WTC11 (cell line): Measurements from ENCODE around the gene FAM193A. TPM values are rescaled to one million over a fixed set of nuclear protein-coding genes. Genes with fewer than 3 reads are reported as not detected.
"Not testable (repeated sequence)": the region's sequence is repeated elsewhere in the genome, so short reads cannot be mapped to it uniquely, and the experiment has no call there.

Experiments used
- ATAC-seq: fragments of 200-7000 bp; cut with Tn5 transposase; 2 replicates; pipeline ENCODE4 v1.10.0; 2021; ENCODE audit warnings: mild to moderate bottlenecking, moderate library complexity
- CTCF ChIA-PET: fragments of 300-600 bp; sonication (Branson Sonifier 250); formaldehyde crosslinking; loops from one replicate; lab custom pipeline; 2021; ENCODE audit warnings: antibody characterized with exemption; lab: Charles Lee
- POLR2A ChIA-PET: fragments of 350-600 bp; sonication (Branson Sonifier 250); formaldehyde crosslinking; loops from one replicate; lab custom pipeline; 2021; ENCODE audit warnings: antibody characterized with exemption; lab: Charles Lee
- DNase-seq: peaks from one replicate; pipeline ENCODE4 v3.0.0; 2021; ENCODE audit warnings: low spot score
- H3K27ac Mint-ChIP-seq: 2 replicates; pipeline ENCODE4 v1.8.0; 2021; ENCODE audit warnings: mixed read lengths
- H3K27me3 Mint-ChIP-seq: 2 replicates; pipeline ENCODE4 v1.8.0; 2021; ENCODE audit warnings: low read depth, mild to moderate bottlenecking, moderate library complexity, mixed read lengths
- H3K36me3 Mint-ChIP-seq: 2 replicates; pipeline ENCODE4 v1.8.0; 2021; ENCODE audit warnings: mixed read lengths
- H3K4me1 Mint-ChIP-seq: 2 replicates; pipeline ENCODE4 v1.8.0; 2022; ENCODE audit warnings: mixed read lengths
- H3K4me3 Mint-ChIP-seq: 2 replicates; pipeline ENCODE4 v1.8.0; 2021; ENCODE audit warnings: mild to moderate bottlenecking, moderate library complexity, mixed read lengths
- H3K9me3 Mint-ChIP-seq: 2 replicates; pipeline ENCODE4 v1.8.0; 2021; ENCODE audit warnings: mixed read lengths
- ATF1 ChIP-seq: sonication (generic); formaldehyde crosslinking; IDR thresholded peaks from 2 replicates; pipeline ENCODE4 v1.8.1; 2023; ENCODE audit warnings: mild to moderate bottlenecking, moderate library complexity, missing genetic modification reagents
- ELF4 ChIP-seq: sonication (generic); formaldehyde crosslinking; IDR thresholded peaks from 2 replicates; pipeline ENCODE4 v1.8.1; 2022; ENCODE audit warnings: low read depth, mild to moderate bottlenecking, moderate library complexity, missing genetic modification reagents
- ETV6 ChIP-seq: sonication (generic); formaldehyde crosslinking; IDR thresholded peaks from 2 replicates; pipeline ENCODE4 v1.8.1; 2022; ENCODE audit warnings: mild to moderate bottlenecking, missing genetic modification reagents
- FOXJ3 ChIP-seq: sonication (generic); formaldehyde crosslinking; IDR thresholded peaks from 2 replicates; pipeline ENCODE4 v1.9.0; 2021; ENCODE audit warnings: missing genetic modification reagents, mild to moderate bottlenecking, borderline replicate concordance
- GTF2I ChIP-seq: fragments of 250-450 bp; sonication (Bioruptor Pico); conservative IDR thresholded peaks from 2 replicates; pipeline ENCODE4 v1.4.0; 2021; ENCODE audit warnings: mild to moderate bottlenecking
- HMGA2 ChIP-seq: fragments of 250-450 bp; sonication (Bioruptor Pico); IDR thresholded peaks from 2 replicates; pipeline ENCODE4 v1.4.0; 2021; ENCODE audit warnings: mild to moderate bottlenecking, moderate library complexity
- NR2C2 ChIP-seq: sonication (generic); formaldehyde crosslinking; IDR thresholded peaks from 2 replicates; pipeline ENCODE4 v1.8.0; 2022; ENCODE audit warnings: mild to moderate bottlenecking, missing genetic modification reagents
- PRRX2 ChIP-seq: fragments of 250-450 bp; sonication (Bioruptor Pico); IDR thresholded peaks from 2 replicates; pipeline ENCODE4 v1.8.0; 2021; ENCODE audit warnings: mild to moderate bottlenecking
- RORB ChIP-seq: fragments of 250-450 bp; sonication (Bioruptor Pico); IDR thresholded peaks from 2 replicates; pipeline ENCODE4 v1.9.0; 2021; ENCODE audit warnings: mild to moderate bottlenecking
- SMAD4 ChIP-seq: sonication (generic); formaldehyde crosslinking; IDR thresholded peaks from 2 replicates; pipeline ENCODE4 v1.8.0; 2022; ENCODE audit warnings: mild to moderate bottlenecking, missing genetic modification reagents
- SP1 ChIP-seq: sonication (generic); formaldehyde crosslinking; conservative IDR thresholded peaks from 2 replicates; pipeline ENCODE4 v1.8.1; 2022; ENCODE audit warnings: missing genetic modification reagents
- TEAD4 ChIP-seq: sonication (generic); formaldehyde crosslinking; IDR thresholded peaks from 2 replicates; pipeline ENCODE4 v1.8.0; 2022; ENCODE audit warnings: mild to moderate bottlenecking, missing genetic modification reagents
- ZBTB21 ChIP-seq: sonication (generic); formaldehyde crosslinking; IDR thresholded peaks from 2 replicates; pipeline ENCODE4 v1.8.1; 2023; ENCODE audit warnings: mild to moderate bottlenecking, missing genetic modification reagents, borderline replicate concordance
- ZNF317 ChIP-seq: sonication (generic); formaldehyde crosslinking; IDR thresholded peaks from 2 replicates; pipeline ENCODE4 v1.8.1; 2023; ENCODE audit warnings: low read depth, mild to moderate bottlenecking, moderate library complexity, missing genetic modification reagents, borderline replicate concordance
- total RNA-seq: library from RNA; stranded (reverse); gene quantifications from 3 replicates; pipeline ENCODE4 v1.2.3, GENCODE V29; 2021
- TF ChIP-seq, protein P1 (sequence below): sonication (generic); formaldehyde crosslinking; IDR thresholded peaks from 2 replicates; pipeline ENCODE4 v1.8.1; 2022; ENCODE audit warnings: low read depth, missing genetic modification reagents, borderline replicate concordance
- TF ChIP-seq, protein P2 (sequence below): sonication (generic); formaldehyde crosslinking; IDR thresholded peaks from 2 replicates; pipeline ENCODE4 v1.8.1; 2023; ENCODE audit warnings: mild to moderate bottlenecking, moderate library complexity, missing genetic modification reagents
- TF ChIP-seq, protein P3 (sequence below): fragments of 250-450 bp; sonication (Bioruptor Pico); IDR thresholded peaks from 2 replicates; pipeline ENCODE4 v1.9.0; 2021; ENCODE audit warnings: mild to moderate bottlenecking, borderline replicate concordance
- TF ChIP-seq, protein P4 (sequence below): fragments of 250-450 bp; sonication (Bioruptor Pico); IDR thresholded peaks from 2 replicates; pipeline ENCODE4 v1.9.0; 2021; ENCODE audit warnings: moderate library complexity, mild to moderate bottlenecking, inconsistent platforms, borderline replicate concordance

The FAM193A gene
- total RNA-seq, 1 experiment from 2014 or later, result 28.1 TPM

DNA sequence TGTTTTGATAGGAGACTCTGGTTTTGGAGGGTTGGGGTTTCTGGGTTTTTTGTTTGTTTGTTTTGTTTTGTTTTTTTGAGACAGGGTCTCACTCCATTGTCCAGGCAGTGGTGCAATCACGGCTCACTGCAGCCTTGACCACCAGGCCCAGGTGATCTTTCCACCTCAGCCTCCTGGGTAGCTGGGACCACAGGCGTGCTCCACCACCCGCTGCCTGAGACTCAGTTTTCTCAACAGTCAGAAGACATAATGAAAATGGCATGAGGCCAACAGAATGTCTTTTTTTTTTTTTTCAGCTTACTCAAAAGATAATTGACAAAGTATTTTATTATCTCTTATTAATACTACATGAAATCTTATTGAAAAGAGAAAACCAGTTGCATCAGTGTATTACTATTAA, 187.3 kb downstream of the FAM193A start:
- DNase-seq (no peak), ATAC-seq (no peak)
- no peak for TF ChIP-seq TEAD4 (CRISPR knock-in tag)
- TF ChIP-seq, protein P1, sequence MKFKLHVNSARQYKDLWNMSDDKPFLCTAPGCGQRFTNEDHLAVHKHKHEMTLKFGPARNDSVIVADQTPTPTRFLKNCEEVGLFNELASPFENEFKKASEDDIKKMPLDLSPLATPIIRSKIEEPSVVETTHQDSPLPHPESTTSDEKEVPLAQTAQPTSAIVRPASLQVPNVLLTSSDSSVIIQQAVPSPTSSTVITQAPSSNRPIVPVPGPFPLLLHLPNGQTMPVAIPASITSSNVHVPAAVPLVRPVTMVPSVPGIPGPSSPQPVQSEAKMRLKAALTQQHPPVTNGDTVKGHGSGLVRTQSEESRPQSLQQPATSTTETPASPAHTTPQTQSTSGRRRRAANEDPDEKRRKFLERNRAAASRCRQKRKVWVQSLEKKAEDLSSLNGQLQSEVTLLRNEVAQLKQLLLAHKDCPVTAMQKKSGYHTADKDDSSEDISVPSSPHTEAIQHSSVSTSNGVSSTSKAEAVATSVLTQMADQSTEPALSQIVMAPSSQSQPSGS (CRISPR knock-in tag), result no peak
- ChIA-PET CTCF (no interaction called here), POLR2A (no interaction called here)
- H3K4me3 Mint-ChIP-seq, result no peak overlapping the region
- no peaks in the 10 kb centered on the region for H3K9me3 Mint-ChIP-seq
- H3K27me3 Mint-ChIP-seq, result no peaks in the 10 kb centered on the region
- peaks cover 25% of the 10 kb centered on the region for H3K36me3 Mint-ChIP-seq
- no peaks in the 10 kb centered on the region for H3K4me1 Mint-ChIP-seq
- no peak overlapping the region for H3K27ac Mint-ChIP-seq

DNA sequence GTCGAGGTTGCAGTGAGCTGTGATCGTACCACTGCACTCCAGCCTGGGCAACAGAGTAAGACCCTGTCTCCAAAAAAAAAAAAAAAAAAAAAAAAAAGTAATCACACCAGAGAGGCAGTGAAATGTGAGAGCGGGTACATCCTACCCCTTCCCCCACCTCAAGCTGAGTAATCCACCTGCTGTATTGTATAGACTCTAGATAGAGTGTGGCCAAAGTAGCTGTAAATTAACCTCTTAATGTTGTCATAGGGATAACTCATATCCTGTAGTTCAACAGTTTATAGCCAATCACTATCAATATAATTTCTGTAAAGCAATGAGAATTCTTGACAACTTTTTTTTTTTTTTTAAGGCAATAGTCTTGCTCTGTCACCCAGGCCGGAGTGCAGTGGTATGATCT, 188.9 kb downstream of the FAM193A start:
- Mint-ChIP-seq H3K36me3 (peaks cover 26% of the 10 kb centered on the region), H3K4me1 (no peaks in the 10 kb centered on the region), H3K27ac (no peak overlapping the region), H3K4me3 (no peak overlapping the region), H3K27me3 (no peaks in the 10 kb centered on the region), H3K9me3 (no peaks in the 10 kb centered on the region)
- POLR2A ChIA-PET, result no interaction called here
- DNase-seq (no peak), ATAC-seq (no peak)
- CTCF ChIA-PET, result interaction anchor here (0.6 to 0.7 kb wide), 2 partner anchors 280 to 1084 kb away, joined by 4 read pairs; no protein-coding TSS in a partner anchor
- TF ChIP-seq HMGA2 (CRISPR knock-in tag), result no peak
- TF ChIP-seq SMAD4, result no peak
- TF ChIP-seq ZNF317, result no peak
- TF ChIP-seq, protein P2, sequence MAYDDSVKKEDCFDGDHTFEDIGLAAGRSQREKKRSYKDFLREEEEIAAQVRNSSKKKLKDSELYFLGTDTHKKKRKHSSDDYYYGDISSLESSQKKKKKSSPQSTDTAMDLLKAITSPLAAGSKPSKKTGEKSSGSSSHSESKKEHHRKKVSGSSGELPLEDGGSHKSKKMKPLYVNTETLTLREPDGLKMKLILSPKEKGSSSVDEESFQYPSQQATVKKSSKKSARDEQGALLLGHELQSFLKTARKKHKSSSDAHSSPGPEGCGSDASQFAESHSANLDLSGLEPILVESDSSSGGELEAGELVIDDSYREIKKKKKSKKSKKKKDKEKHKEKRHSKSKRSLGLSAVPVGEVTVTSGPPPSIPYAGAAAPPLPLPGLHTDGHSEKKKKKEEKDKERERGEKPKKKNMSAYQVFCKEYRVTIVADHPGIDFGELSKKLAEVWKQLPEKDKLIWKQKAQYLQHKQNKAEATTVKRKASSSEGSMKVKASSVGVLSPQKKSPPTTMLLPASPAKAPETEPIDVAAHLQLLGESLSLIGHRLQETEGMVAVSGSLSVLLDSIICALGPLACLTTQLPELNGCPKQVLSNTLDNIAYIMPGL, result no peak
- TF ChIP-seq, protein P3, sequence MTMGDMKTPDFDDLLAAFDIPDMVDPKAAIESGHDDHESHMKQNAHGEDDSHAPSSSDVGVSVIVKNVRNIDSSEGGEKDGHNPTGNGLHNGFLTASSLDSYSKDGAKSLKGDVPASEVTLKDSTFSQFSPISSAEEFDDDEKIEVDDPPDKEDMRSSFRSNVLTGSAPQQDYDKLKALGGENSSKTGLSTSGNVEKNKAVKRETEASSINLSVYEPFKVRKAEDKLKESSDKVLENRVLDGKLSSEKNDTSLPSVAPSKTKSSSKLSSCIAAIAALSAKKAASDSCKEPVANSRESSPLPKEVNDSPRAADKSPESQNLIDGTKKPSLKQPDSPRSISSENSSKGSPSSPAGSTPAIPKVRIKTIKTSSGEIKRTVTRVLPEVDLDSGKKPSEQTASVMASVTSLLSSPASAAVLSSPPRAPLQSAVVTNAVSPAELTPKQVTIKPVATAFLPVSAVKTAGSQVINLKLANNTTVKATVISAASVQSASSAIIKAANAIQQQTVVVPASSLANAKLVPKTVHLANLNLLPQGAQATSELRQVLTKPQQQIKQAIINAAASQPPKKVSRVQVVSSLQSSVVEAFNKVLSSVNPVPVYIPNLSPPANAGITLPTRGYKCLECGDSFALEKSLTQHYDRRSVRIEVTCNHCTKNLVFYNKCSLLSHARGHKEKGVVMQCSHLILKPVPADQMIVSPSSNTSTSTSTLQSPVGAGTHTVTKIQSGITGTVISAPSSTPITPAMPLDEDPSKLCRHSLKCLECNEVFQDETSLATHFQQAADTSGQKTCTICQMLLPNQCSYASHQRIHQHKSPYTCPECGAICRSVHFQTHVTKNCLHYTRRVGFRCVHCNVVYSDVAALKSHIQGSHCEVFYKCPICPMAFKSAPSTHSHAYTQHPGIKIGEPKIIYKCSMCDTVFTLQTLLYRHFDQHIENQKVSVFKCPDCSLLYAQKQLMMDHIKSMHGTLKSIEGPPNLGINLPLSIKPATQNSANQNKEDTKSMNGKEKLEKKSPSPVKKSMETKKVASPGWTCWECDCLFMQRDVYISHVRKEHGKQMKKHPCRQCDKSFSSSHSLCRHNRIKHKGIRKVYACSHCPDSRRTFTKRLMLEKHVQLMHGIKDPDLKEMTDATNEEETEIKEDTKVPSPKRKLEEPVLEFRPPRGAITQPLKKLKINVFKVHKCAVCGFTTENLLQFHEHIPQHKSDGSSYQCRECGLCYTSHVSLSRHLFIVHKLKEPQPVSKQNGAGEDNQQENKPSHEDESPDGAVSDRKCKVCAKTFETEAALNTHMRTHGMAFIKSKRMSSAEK (CRISPR knock-in tag), result no peak
- TF ChIP-seq ZBTB21 (CRISPR knock-in tag), result no peak
- no peak for TF ChIP-seq NR2C2 (CRISPR knock-in tag)
- TF ChIP-seq ATF1, result no peak
- no peak for TF ChIP-seq GTF2I (CRISPR knock-in tag)
- no peak for TF ChIP-seq PRRX2 (CRISPR knock-in tag)
- no peak for TF ChIP-seq ELF4 (CRISPR knock-in tag)
- TF ChIP-seq FOXJ3, result no peak
- no peak for TF ChIP-seq RORB (CRISPR knock-in tag)
- TF ChIP-seq SP1 (CRISPR knock-in tag), result no peak
- TF ChIP-seq, protein P4, sequence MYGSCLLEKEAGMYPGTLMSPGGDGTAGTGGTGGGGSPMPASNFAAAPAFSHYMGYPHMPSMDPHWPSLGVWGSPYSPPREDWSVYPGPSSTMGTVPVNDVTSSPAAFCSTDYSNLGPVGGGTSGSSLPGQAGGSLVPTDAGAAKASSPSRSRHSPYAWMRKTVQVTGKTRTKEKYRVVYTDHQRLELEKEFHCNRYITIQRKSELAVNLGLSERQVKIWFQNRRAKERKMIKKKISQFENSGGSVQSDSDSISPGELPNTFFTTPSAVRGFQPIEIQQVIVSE (CRISPR knock-in tag), result no peak
- no peak for TF ChIP-seq ETV6 (CRISPR knock-in tag)

DNA sequence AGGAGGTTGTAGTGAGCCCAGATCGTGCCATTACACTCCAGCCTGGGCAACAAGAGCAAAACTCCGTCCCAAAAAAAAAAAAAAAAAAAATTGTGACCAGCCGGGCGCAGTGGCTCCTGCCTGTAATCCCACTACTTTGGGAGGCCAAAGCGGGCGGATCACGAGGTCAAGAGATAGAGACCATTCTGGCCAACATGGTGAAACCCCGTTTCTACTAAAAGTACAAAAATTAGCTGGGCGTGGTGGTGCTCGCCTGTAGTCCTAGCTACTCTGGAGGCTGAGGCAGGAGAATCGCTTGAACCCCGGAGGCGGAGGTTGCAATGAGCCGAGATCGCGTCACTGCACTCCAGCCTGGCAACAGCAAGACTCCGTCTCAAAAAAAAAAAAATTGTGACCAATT, 190.4 kb downstream of the FAM193A start:
- POLR2A ChIA-PET, H3K4me1 Mint-ChIP-seq, ATAC-seq, H3K9me3 Mint-ChIP-seq, H3K27me3 Mint-ChIP-seq, DNase-seq, H3K27ac Mint-ChIP-seq, H3K4me3 Mint-ChIP-seq: not testable (repeated sequence)
- CTCF ChIA-PET, result interaction anchor here (0.6 kb wide), 1 partner anchor 48 kb away, joined by 6 read pairs; no protein-coding TSS in a partner anchor
- peaks cover 22% of the 10 kb centered on the region for H3K36me3 Mint-ChIP-seq
